MM.1S (cell line): ENCODE data around the gene SMG6.

Source experiments
- DNase-seq: peaks from one replicate; pipeline ENCODE4 v3.0.0-alpha.2; 2015
- H2AFZ ChIP-seq: fragments of 300-600 bp; sonication (generic); 2 replicates; pipeline ENCODE4 v1.6.0; 2016; ENCODE audit warnings: antibody characterized with exemption, low read length
- H3F3A ChIP-seq: fragments of 300-600 bp; sonication (generic); 2 replicates; pipeline ENCODE4 v1.6.1; 2016; ENCODE audit warnings: mild to moderate bottlenecking, antibody characterized with exemption, low read length, moderate library complexity, mixed read lengths; ENCODE audit not compliant: insufficient read depth
- H3K27ac ChIP-seq: fragments of 300-600 bp; sonication (generic); 2 replicates; pipeline ENCODE4 v1.5.1; 2016; ENCODE audit warnings: mild to moderate bottlenecking, low read length
- H3K27me3 ChIP-seq: fragments of 300-600 bp; sonication (generic); replicated peaks from 2 replicates; pipeline ENCODE4 v1.6.0; 2016; ENCODE audit warnings: low read length; ENCODE audit not compliant: insufficient read depth
- H3K36me3 ChIP-seq: fragments of 300-600 bp; sonication (generic); replicated peaks from 2 replicates; pipeline ENCODE4 v1.6.1; 2016; ENCODE audit warnings: mild to moderate bottlenecking, low read length, mixed read lengths; ENCODE audit not compliant: insufficient read depth
- H3K4me1 ChIP-seq: fragments of 300-600 bp; sonication (generic); 2 replicates; pipeline ENCODE4 v1.6.1; 2016; ENCODE audit warnings: low read length, mixed read lengths
- H3K4me2 ChIP-seq: fragments of 300-600 bp; sonication (generic); 2 replicates; pipeline ENCODE4 v1.6.0; 2016; ENCODE audit warnings: low read depth, low read length
- H3K4me3 ChIP-seq: fragments of 300-600 bp; sonication (generic); 2 replicates; pipeline ENCODE4 v1.5.1; 2016; ENCODE audit warnings: low read length, mixed read lengths
- H3K79me2 ChIP-seq: fragments of 300-600 bp; sonication (generic); 2 replicates; pipeline ENCODE4 v1.6.1; 2016; ENCODE audit warnings: mixed run types, low read length, mixed read lengths
- H3K9ac ChIP-seq: fragments of 300-600 bp; sonication (generic); 2 replicates; pipeline ENCODE4 v1.6.1; 2016; ENCODE audit warnings: low read length, mixed read lengths
- H3K9me2 ChIP-seq: fragments of 300-600 bp; sonication (generic); replicated peaks from 2 replicates; pipeline ENCODE4 v1.6.1; 2016; ENCODE audit warnings: mild to moderate bottlenecking, low read length, mixed read lengths; ENCODE audit not compliant: insufficient read depth
- H3K9me3 ChIP-seq: fragments of 300-600 bp; sonication (generic); replicated peaks from 2 replicates; pipeline ENCODE4 v1.6.1; 2016; ENCODE audit warnings: mild to moderate bottlenecking, low read length, mixed read lengths; ENCODE audit not compliant: insufficient read depth
- H4K20me1 ChIP-seq: fragments of 300-600 bp; sonication (generic); 2 replicates; pipeline ENCODE4 v1.6.1; 2016; ENCODE audit warnings: mild to moderate bottlenecking, low read length, moderate library complexity, mixed read lengths; ENCODE audit not compliant: insufficient read depth
- EZH2 ChIP-seq: fragments of 300-600 bp; sonication (generic); optimal IDR thresholded peaks from 2 replicates; pipeline ENCODE3; 2017; ENCODE audit warnings: low read depth, mild to moderate bottlenecking, antibody characterized with exemption, low read length, mixed read lengths
- EZH2phosphoT487 ChIP-seq: fragments of 300-600 bp; sonication (generic); IDR thresholded peaks from 2 replicates; pipeline ENCODE4 v1.6.1; 2018; ENCODE audit warnings: antibody characterized with exemption, low read length
- TF ChIP-seq, protein P1 (sequence below): fragments of 300-600 bp; sonication (generic); IDR thresholded peaks from 2 replicates; pipeline ENCODE4 v1.5.1; 2016; ENCODE audit warnings: antibody characterized with exemption, low read length, mixed read lengths

SMG6 gene

DNA sequence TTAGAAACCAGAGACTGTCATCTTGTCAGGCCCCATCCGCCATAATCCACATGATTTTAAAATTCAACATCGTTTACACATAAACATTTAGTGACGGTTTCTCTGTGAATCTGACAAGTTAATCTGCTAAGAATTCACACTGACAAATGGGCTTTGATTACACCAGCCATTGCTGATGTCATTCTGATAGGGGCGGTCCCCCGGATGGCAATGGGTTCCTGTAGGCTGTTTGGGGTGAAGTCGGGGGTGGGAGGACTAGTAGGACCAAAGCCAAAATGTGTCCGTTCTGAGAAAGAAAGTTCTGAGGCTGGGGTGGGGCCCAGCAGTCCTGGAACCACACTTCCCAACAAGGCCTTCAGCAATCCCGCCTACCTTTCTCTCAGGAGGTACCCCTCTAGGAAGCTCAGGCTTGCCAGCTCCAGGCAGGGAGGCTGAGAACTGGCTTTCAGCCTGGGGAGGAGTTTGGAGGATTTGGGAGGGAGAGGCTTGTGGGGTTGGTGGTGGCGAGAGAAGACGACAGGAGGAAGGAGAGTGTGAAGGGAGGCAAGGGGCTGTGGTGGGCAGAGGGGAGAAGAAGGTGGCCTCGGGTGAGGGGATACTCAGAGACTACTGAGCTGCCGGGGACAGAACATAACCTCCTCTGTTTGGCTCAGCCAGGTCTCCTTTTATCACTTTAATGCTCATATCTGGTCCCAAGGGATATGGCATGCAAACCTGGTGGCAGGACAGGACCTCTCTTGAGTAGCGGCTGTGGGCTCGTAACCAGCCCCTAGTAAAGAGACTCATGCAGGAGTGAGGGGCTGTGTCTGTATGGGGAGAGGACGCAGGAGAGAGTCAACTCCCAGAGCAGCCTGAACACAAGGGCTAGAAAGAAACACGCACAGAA, 240.1 kb downstream of the SMG6 start:
- H3K27ac ChIP-seq, result no peak overlapping the region
- no peaks in the 10 kb centered on the region for H3K79me2 ChIP-seq
- no peaks in the 10 kb centered on the region for H3K9me3 ChIP-seq
- H3K4me3 ChIP-seq, result no peak overlapping the region
- no peak for DNase-seq
- no peaks in the 10 kb centered on the region for H3K4me1 ChIP-seq
- no peaks in the 10 kb centered on the region for H3F3A ChIP-seq
- no peak overlapping the region for H3K9ac ChIP-seq
- H3K27me3 ChIP-seq, result no peaks in the 10 kb centered on the region
- H3K36me3 ChIP-seq, result no peaks in the 10 kb centered on the region
- H4K20me1 ChIP-seq, result no peaks in the 10 kb centered on the region
- TF ChIP-seq EZH2phosphoT487 (no peak), EZH2 (no peak)
- TF ChIP-seq, protein P1, sequence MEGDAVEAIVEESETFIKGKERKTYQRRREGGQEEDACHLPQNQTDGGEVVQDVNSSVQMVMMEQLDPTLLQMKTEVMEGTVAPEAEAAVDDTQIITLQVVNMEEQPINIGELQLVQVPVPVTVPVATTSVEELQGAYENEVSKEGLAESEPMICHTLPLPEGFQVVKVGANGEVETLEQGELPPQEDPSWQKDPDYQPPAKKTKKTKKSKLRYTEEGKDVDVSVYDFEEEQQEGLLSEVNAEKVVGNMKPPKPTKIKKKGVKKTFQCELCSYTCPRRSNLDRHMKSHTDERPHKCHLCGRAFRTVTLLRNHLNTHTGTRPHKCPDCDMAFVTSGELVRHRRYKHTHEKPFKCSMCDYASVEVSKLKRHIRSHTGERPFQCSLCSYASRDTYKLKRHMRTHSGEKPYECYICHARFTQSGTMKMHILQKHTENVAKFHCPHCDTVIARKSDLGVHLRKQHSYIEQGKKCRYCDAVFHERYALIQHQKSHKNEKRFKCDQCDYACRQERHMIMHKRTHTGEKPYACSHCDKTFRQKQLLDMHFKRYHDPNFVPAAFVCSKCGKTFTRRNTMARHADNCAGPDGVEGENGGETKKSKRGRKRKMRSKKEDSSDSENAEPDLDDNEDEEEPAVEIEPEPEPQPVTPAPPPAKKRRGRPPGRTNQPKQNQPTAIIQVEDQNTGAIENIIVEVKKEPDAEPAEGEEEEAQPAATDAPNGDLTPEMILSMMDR, result no peak
- H2AFZ ChIP-seq, result no peak overlapping the region
- no peaks in the 10 kb centered on the region for H3K9me2 ChIP-seq
- no peak overlapping the region for H3K4me2 ChIP-seq

DNA sequence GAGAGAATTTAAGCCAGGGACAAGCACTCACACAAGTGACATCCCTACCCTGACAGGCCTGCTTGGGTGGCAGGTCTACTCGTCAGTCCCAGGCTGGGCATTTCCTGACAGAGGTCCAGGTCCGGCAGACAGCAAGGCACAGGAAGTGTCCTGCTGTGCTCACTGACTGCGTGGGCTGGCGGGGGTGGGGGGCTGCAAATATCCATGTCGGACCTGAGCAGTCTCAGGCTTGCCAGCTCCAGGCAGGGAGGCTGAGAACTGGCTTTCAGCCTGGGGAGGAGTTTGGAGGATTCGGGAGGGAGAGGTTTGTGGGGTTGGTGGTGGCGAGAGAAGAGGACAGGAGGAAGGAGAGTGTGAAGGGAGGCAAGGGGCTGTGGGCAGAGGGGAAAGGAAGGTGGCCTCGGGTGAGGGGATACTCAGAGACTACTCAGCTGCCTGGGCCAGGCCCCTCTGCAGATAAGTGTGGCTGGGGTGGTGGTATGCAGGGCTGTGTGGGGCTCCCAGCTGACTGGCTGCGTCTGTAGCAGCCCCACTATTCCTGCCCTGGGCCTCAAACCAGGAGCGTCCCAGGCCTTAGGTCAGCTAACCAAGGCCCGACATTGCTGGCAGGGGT, 240.9 kb downstream of the SMG6 start:
- Histone ChIP-seq H3K36me3 (no peaks in the 10 kb centered on the region), H3K79me2 (no peaks in the 10 kb centered on the region), H3K4me1 (no peaks in the 10 kb centered on the region), H4K20me1 (no peaks in the 10 kb centered on the region), H3K4me2 (no peak overlapping the region), H3K27me3 (no peaks in the 10 kb centered on the region), H3K4me3 (no peak overlapping the region), H2AFZ (no peak overlapping the region), H3K9ac (no peak overlapping the region), H3K27ac (no peak overlapping the region), H3F3A (no peaks in the 10 kb centered on the region), H3K9me2 (no peaks in the 10 kb centered on the region), H3K9me3 (no peaks in the 10 kb centered on the region)
- DNase-seq, result no peak
- TF ChIP-seq EZH2phosphoT487, result no peak
- TF ChIP-seq, protein P1, result no peak
- no peak for TF ChIP-seq EZH2

DNA sequence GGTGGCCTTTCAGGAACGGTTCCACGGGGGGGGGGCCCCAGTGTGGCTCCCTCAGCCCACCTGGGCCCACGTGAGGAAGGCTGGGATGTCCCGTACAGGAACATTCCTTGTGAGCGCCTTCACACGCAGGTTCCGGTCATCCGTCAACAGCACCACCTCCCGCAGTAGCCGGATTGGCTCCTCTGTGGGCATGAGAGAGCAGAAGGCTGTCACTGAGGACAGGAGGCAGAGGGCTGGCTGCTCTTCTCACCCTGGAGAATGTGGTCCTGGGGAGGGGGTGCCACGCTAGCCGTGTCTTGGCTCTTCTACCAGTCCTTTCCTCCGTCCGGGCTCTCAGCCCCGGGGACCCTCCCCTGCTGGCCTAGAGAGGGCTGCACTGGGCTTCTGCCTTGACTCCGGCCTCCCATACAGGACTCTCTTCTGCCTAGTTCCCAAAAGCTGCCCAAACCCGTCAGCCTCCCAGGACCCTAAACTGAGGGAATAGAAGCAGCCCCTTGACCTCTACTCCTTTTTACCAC, 242.1 kb downstream of the SMG6 start:
- Histone ChIP-seq H3K9me3 (no peaks in the 10 kb centered on the region), H3K27me3 (no peaks in the 10 kb centered on the region), H3K4me1 (no peaks in the 10 kb centered on the region), H3K36me3 (no peaks in the 10 kb centered on the region), H3K4me2 (no peak overlapping the region), H3F3A (no peaks in the 10 kb centered on the region), H3K9ac (no peak overlapping the region), H3K79me2 (no peaks in the 10 kb centered on the region), H3K4me3 (no peak overlapping the region), H3K27ac (no peak overlapping the region), H2AFZ (no peak overlapping the region), H3K9me2 (no peaks in the 10 kb centered on the region), H4K20me1 (no peaks in the 10 kb centered on the region)
- TF ChIP-seq EZH2phosphoT487 (no peak), EZH2 (no peak)
- TF ChIP-seq, protein P1, result no peak
- no peak for DNase-seq
